ENCODE results near the gene LRRC25. TPM values are rescaled to one million over a fixed set of nuclear protein-coding genes. Genes with fewer than 3 reads are reported as not detected.
"Not testable (repeated sequence)": the region's sequence is repeated elsewhere in the genome, so short reads cannot be mapped to it uniquely, and the experiment has no call there.

Gene LRRC25
- total and polyA plus RNA-seq, 9 donors, result 1.4 to 9.2 (median 2.4) TPM

DNA sequence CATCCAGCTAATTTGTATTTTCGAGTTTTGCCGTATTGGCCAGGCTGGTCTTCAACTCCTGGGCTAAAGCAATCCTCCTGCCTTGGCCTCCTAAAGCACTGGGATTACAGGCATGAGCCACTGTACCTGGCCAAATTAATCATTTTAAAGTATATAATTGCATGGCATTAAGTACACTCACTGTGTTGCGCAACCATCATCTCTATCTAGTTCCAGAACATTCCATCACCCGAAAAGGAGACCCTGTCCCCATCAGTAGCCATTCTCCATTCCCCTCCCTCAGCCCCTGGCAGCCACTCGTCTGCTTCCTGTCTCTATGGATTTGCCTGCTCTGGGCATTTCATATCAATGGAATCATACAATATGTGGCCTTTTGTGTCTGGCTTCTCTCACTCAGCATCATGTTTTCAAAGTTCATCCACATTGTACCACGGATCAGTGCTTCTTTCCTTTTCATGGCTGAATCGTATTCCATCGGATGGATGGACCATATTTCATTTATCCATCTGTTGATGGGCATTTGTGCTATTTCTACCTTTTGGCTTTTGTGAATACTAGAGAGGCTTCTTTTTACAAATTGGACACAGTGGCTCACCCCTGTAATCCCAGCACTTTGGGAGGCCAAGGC lies 43.9 kb downstream of the LRRC25 start:
- H3K4me3 ChIP-seq, result no peak overlapping the region
- H3K36me3 ChIP-seq, result no peaks in the 10 kb centered on the region
- intact Hi-C loops (cut with DNase I), result loop anchor here in 2 of 4 donors (5.0 to 10.0 kb wide), 2 partner anchors 34 to 51 kb away; partner anchors contain the start of gene GDF15 (in 1 of the 2)

DNA sequence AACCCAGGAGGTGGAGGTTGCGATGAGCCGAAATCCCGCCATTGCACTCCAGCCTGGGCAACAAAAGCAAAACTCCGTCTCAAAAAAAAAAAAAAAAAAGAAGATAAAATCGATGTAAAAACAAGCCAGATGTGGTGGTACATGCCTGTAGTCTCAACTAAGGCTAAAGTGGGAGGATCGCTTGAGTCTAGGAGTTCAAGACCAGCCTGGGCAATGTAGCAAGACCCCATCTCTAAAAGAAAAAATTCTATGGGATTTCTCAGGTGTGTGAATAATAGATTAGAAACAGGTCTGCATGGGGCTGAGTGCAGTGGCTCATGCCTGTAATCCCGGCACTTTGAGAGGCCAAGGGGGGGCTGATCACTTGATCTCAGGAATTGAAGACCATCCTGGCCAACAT lies 45.9 kb downstream of the LRRC25 start:
- no peak for DNase-seq
- TF ChIP-seq, protein P1, sequence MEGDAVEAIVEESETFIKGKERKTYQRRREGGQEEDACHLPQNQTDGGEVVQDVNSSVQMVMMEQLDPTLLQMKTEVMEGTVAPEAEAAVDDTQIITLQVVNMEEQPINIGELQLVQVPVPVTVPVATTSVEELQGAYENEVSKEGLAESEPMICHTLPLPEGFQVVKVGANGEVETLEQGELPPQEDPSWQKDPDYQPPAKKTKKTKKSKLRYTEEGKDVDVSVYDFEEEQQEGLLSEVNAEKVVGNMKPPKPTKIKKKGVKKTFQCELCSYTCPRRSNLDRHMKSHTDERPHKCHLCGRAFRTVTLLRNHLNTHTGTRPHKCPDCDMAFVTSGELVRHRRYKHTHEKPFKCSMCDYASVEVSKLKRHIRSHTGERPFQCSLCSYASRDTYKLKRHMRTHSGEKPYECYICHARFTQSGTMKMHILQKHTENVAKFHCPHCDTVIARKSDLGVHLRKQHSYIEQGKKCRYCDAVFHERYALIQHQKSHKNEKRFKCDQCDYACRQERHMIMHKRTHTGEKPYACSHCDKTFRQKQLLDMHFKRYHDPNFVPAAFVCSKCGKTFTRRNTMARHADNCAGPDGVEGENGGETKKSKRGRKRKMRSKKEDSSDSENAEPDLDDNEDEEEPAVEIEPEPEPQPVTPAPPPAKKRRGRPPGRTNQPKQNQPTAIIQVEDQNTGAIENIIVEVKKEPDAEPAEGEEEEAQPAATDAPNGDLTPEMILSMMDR (IDR thresholded peaks at IDR 0.05), result no peak
- no peaks in the 10 kb centered on the region for H3K4me1 ChIP-seq (ENCODE audit: insufficient read depth)
- H3K9me3 ChIP-seq, result no peaks in the 10 kb centered on the region
- no peak overlapping the region for H3K27ac ChIP-seq
- no peak overlapping the region for H3K4me3 ChIP-seq
- WGBS, 3 donors, result 88 to 94% (median 90%) methylated on average over 7 of the region's 7 CpGs
- no peaks in the 10 kb centered on the region for H3K27me3 ChIP-seq
- intact Hi-C loops (cut with DNase I), result loop anchor here in 2 of 4 donors (5.0 to 10.0 kb wide), 2 partner anchors 36 to 53 kb away; partner anchors contain the start of gene GDF15 (in 1 of the 2)
- H3K36me3 ChIP-seq, result no peaks in the 10 kb centered on the region

More for the DNA sequence above, 43.9 kb downstream of the LRRC25 start:
- Histone ChIP-seq H3K27ac (no peak overlapping the region), H3K9me3 (no peaks in the 10 kb centered on the region), H3K27me3 (no peaks in the 10 kb centered on the region), H3K4me1 (ENCODE audit: insufficient read depth) (no peaks in the 10 kb centered on the region)
- DNase-seq, result no peak
- TF ChIP-seq EP300 (IDR thresholded peaks at IDR 0.05) (no peak), POLR2A (IDR thresholded peaks at IDR 0.05) (no peak)
- TF ChIP-seq, protein P1 (IDR thresholded peaks at IDR 0.05), result no peak
- 92 to 95% (median 94%) methylated on average over 8 of the region's 8 CpGs for WGBS, 3 donors

DNA sequence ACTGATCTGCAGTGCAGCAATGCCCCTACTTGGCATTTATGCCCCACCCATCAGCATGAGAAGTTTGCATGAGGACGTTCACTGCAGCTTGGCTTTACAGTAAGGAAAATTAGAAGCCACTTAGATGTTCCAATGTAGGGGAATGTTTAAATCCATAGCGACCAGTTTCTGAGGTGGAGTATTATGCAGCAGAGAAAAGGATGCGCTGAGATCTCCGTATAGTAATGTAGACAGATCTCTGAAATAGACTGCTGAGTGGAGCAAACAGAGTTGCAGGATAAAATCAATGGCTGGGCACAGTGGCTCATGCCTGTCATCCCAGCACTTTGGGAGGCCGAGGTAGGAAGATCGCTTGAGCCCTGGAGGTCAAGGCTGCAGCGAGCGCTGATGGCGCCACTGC lies 46.9 kb downstream of the LRRC25 start:
- H3K9me3 ChIP-seq, result no peaks in the 10 kb centered on the region
- H3K27me3 ChIP-seq, result no peaks in the 10 kb centered on the region
- no peaks in the 10 kb centered on the region for H3K4me1 ChIP-seq (ENCODE audit: insufficient read depth)
- no peak for DNase-seq
- H3K4me3 ChIP-seq, result no peak overlapping the region
- no peaks in the 10 kb centered on the region for H3K36me3 ChIP-seq
- no peak overlapping the region for H3K27ac ChIP-seq
- TF ChIP-seq EP300 (IDR thresholded peaks at IDR 0.05) (no peak), POLR2A (IDR thresholded peaks at IDR 0.05) (no peak)
- TF ChIP-seq, protein P1 (IDR thresholded peaks at IDR 0.05), result no peak
- WGBS, 3 donors, result 82% methylated on average over 9 of the region's 9 CpGs
- intact Hi-C loops (cut with DNase I), result loop anchor here in 2 of 4 donors (5.0 to 10.0 kb wide), 2 partner anchors 37 to 54 kb away; partner anchors contain the start of gene GDF15 (in 1 of the 2)

DNA sequence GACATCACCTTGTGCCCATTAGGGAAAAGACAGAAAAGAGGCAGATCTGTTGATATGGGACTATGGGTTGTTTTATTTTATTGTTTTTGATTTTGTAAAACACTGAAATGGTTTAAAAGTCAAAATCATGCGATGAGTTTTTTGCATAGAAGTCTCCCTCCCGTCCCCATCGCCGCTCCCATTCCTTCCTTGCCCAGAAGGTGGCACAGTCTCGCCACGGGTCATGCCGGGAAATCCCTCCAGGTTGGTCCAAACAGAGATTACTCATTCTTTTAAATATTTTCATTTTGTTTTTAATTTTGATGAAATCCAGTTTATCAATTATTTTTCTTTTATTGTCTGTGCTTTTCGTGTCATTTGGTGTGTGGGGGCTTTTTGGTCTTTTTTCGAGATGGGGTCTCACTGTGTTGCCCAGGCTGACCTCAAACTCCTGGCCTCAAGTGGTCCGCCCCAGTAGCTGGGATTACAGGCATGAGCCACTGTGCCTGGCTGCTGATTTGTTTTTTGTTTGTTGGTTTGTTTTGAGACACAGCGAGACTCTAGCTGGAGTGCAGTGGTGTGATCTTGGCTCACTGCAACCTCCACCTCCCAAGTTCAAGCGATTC lies 47.8 kb downstream of the LRRC25 start:
- Histone ChIP-seq H3K27ac (no peak overlapping the region), H3K36me3 (no peaks in the 10 kb centered on the region), H3K9me3 (no peaks in the 10 kb centered on the region), H3K4me3 (no peak overlapping the region), H3K4me1 (ENCODE audit: insufficient read depth) (no peaks in the 10 kb centered on the region), H3K27me3 (no peaks in the 10 kb centered on the region)
- TF ChIP-seq EP300 (IDR thresholded peaks at IDR 0.05) (no peak), POLR2A (IDR thresholded peaks at IDR 0.05) (no peak)
- TF ChIP-seq, protein P1 (IDR thresholded peaks at IDR 0.05), result peak; percentile 48 to 67 (median 64)
- 28 to 34% (median 32%) methylated on average over 12 of the region's 12 CpGs for WGBS, 3 donors
- intact Hi-C loops (cut with DNase I), result loop anchor here (2.0 to 10.0 kb wide), 5 partner anchors 38 to 63 kb away; partner anchors contain the start of gene GDF15 (in 1 of the 4)
- DNase-seq, result peak; percentile 56 to 78 (median 73)

DNA sequence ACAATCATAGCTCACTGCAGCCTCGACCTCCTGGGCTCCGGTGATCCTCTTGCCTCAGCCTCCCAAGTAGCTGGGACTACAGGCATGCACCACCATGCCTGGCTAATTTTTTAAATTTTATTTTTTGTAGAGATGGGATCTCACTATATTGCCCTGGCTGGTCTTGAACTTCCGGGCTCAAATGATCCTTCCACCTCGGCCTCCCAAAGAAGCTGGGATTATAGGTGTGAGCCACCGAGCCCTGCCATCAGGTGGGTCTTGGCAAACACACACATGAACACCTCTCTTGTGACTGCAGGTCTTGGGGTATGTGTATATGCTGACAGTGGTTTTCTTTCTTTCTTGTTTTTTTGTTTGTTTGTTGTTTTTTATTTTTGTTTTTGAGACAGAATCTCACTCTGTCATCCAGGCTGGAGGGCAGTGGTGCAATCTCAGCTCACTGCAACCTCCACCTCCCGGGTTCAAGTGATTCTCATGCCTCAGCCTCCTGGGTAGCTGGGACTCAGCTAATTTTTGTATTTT lies 48.5 kb downstream of the LRRC25 start:
- H3K27me3 ChIP-seq; H3K9me3 ChIP-seq; H3K4me1 ChIP-seq (ENCODE audit: insufficient read depth); H3K4me3 ChIP-seq; H3K27ac ChIP-seq; DNase-seq; H3K36me3 ChIP-seq: not testable (repeated sequence)
- WGBS, 3 donors, result 88 to 92% (median 90%) methylated on average over 6 of the region's 6 CpGs
- intact Hi-C loops (cut with DNase I), result loop anchor here in 3 of 4 donors (2.0 to 5.0 kb wide), 3 partner anchors 43 to 63 kb away; no protein-coding TSS in a partner anchor
